Activated CD8-positive, alpha-beta T cell treated with anti-CD3 and anti-CD28 coated beads, Interleukin-2, amount 10 ng/mL, durations not matched to agents 7 days and 5 days (primary cell): ENCODE data around the gene STAC2. TPM values are rescaled to one million over a fixed set of nuclear protein-coding genes. Genes with fewer than 3 reads are reported as not detected.

ENCODE experiments used
- ATAC-seq: fragments of 150-1000 bp; cut with Tn5 transposase; one replicate; pipeline ENCODE4 v1.10.0; 2021; ENCODE audit warnings: moderate library complexity
- CTCF ChIA-PET: fragments of 350-600 bp; sonication (Branson Sonifier 250); formaldehyde crosslinking; loops from one replicate; lab custom pipeline; 2021; ENCODE audit warnings: antibody characterized with exemption; lab: Charles Lee
- POLR2A ChIA-PET: fragments of 350-600 bp; sonication (Branson Sonifier 250); formaldehyde crosslinking; loops from one replicate; lab custom pipeline; 2021; ENCODE audit warnings: antibody characterized with exemption; lab: Charles Lee
- DNase-seq: peaks from one replicate; pipeline ENCODE4 v3.0.0-alpha.2; 2020
- H3K27ac Mint-ChIP-seq: one replicate; pipeline ENCODE4 v1.8.0; 2021; ENCODE audit warnings: mild to moderate bottlenecking, mixed read lengths
- H3K27me3 Mint-ChIP-seq: one replicate; pipeline ENCODE4 v1.8.0; 2021; ENCODE audit warnings: low read depth, mixed read lengths
- H3K36me3 Mint-ChIP-seq: one replicate; pipeline ENCODE4 v1.8.0; 2021; ENCODE audit warnings: low read depth, mixed read lengths
- H3K4me1 Mint-ChIP-seq: one replicate; pipeline ENCODE4 v1.8.0; 2021; ENCODE audit warnings: low read depth, mixed read lengths
- H3K4me3 Mint-ChIP-seq: one replicate; pipeline ENCODE4 v1.8.0; 2021; ENCODE audit warnings: mild to moderate bottlenecking, mixed read lengths
- H3K9me3 Mint-ChIP-seq: one replicate; pipeline ENCODE4 v1.8.0; 2022; ENCODE audit warnings: mixed read lengths; ENCODE audit not compliant: insufficient read depth
- total RNA-seq, 2 experiments: library from RNA; stranded (reverse); gene quantifications; one replicate each; pipeline ENCODE4 v1.2.3, GENCODE V29; 2021

The STAC2 gene
- total RNA-seq, 2 experiments from 2014 or later, result not detected

DNA sequence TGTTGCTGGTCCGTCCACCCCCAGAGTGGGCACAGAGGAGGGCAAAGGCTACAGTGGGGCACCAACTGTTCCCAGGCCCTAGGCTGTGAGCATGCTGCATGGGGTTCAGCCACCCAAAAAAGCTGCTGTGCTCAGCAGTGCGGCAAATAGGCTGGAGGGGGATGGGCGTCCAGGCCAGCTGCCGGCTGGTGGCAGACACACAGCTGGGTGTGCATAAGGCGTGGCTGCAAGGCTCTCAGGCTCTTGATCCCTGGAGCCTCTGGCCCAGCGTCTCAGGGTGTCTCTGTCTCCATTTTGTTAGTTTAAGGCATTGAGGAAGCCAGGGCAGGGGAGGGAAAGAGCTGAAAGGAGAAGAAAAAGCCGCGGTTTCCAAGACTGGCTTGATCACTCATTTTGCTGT is 16.9 kb downstream of the STAC2 start:
- H3K4me1 Mint-ChIP-seq, result peaks cover 35% of the 10 kb centered on the region
- peaks cover 12% of the 10 kb centered on the region for H3K36me3 Mint-ChIP-seq
- POLR2A ChIA-PET, result interaction anchor here (0.9 to 1.8 kb wide), 3 partner anchors 9 to 30 kb away, joined by 3 to 9 read pairs (median 4); partner anchors contain the start of gene RPL19
- no peak overlapping the region for H3K27ac Mint-ChIP-seq
- ATAC-seq (no peak), DNase-seq (no peak)
- H3K9me3 Mint-ChIP-seq, result no peaks in the 10 kb centered on the region
- H3K27me3 Mint-ChIP-seq, result peaks cover 8% of the 10 kb centered on the region
- H3K4me3 Mint-ChIP-seq, result no peak overlapping the region
- CTCF ChIA-PET, result interaction anchor here (0.7 to 8.3 kb wide), 11 partner anchors 9 to 226 kb away, joined by 3 to 187 read pairs (median 5); partner anchors contain the start of genes PLXDC1 and RPL19

DNA sequence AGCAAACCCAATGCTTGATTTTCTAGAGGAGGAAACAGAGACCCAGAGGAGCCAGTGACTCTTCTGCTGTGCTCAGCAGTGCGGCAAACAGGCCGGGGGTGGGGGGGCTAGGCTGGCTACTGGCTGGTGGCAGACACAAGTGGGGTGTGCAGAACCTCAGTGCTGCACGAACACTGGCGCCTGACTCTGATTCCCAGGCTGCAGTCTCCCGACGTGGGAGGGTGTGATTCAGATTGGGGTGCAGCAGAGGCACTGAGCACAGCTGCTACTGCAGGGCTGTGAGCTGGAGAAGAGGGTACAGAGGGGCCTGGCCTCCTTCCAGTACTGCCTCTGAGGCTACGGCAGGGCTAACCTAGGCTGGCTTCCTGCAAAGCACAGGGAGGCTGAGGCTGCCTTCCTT is 17.6 kb downstream of the STAC2 start:
- no peak for ATAC-seq
- H3K9me3 Mint-ChIP-seq, result no peaks in the 10 kb centered on the region
- DNase-seq, result no peak
- peaks cover 8% of the 10 kb centered on the region for H3K27me3 Mint-ChIP-seq
- POLR2A ChIA-PET, result interaction anchor here (1.8 kb wide), 1 partner anchor 8 kb away, joined by 9 read pairs; the partner anchor contains the start of gene RPL19
- H3K36me3 Mint-ChIP-seq, result peaks cover 20% of the 10 kb centered on the region
- no peak overlapping the region for H3K27ac Mint-ChIP-seq
- no peak overlapping the region for H3K4me3 Mint-ChIP-seq
- CTCF ChIA-PET, result interaction anchor here (1.0 to 8.3 kb wide), 8 partner anchors 8 to 225 kb away, joined by 3 to 187 read pairs (median 8); partner anchors contain the start of gene RPL19
- peaks cover 39% of the 10 kb centered on the region for H3K4me1 Mint-ChIP-seq

DNA sequence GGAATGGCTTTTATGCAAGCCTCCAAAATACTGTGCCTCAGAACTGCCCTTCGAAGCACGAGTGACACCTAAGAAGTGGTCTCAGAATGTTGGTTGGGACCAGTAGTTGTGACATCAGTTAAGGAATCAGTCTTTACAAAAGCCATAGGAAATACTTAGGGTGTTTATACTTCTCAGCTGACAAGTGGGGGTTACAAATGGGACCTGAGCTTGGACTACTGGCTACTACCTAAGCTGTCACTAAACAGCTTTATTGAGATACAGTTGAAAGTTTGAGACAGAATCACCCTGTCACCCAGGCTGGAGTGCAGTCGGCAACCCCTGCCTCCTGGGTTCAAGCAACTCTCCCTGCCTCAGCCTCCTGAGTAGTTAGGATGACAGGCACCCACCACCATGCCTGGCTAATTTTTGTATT is 20.6 kb downstream of the STAC2 start:
- CTCF ChIA-PET, result interaction anchor here (1.3 to 8.3 kb wide), 4 partner anchors 27 to 414 kb away, joined by 3 to 187 read pairs (median 117); no protein-coding TSS in a partner anchor
- peaks cover 47% of the 10 kb centered on the region for H3K36me3 Mint-ChIP-seq
- ATAC-seq (no peak), DNase-seq (no peak)
- peaks cover 53% of the 10 kb centered on the region for H3K4me1 Mint-ChIP-seq
- no peak overlapping the region for H3K4me3 Mint-ChIP-seq
- H3K27ac Mint-ChIP-seq, result no peak overlapping the region
- POLR2A ChIA-PET, result interaction anchor here (1.3 kb wide), 1 partner anchor 25 kb away, joined by 3 read pairs; no protein-coding TSS in a partner anchor
- no peaks in the 10 kb centered on the region for H3K9me3 Mint-ChIP-seq
- H3K27me3 Mint-ChIP-seq, result peaks cover 1% of the 10 kb centered on the region

DNA sequence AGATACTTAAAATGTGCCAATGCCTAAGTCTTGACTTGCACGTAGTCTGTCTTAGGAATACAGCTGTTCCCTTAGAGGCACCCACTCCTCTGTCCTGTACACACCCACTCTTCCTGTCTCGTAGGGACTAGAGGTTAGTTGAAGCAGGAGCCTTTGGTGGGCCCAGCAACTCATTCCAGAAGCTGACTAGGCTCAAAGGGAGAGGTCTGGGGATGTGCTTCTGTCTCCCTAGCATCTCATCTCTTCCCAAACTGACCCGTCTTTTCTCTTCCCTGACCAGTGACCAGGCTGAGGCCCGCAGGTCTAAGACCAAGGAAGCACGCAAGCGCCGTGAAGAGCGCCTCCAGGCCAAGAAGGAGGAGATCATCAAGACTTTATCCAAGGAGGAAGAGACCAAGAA is 21.5 kb downstream of the STAC2 start:
- H3K4me3 Mint-ChIP-seq, result no peak overlapping the region
- H3K27ac Mint-ChIP-seq, result peak overlapping the region; percentile 58
- H3K27me3 Mint-ChIP-seq, result no peaks in the 10 kb centered on the region
- POLR2A ChIA-PET, result no interaction called here
- ATAC-seq, result no peak
- no peaks in the 10 kb centered on the region for H3K9me3 Mint-ChIP-seq
- peaks cover 47% of the 10 kb centered on the region for H3K36me3 Mint-ChIP-seq
- H3K4me1 Mint-ChIP-seq, result peaks cover 53% of the 10 kb centered on the region
- no peak for DNase-seq
- CTCF ChIA-PET, result interaction anchor here (1.4 to 8.3 kb wide), 4 partner anchors 9 to 41 kb away, joined by 3 to 187 read pairs (median 117); no protein-coding TSS in a partner anchor

DNA sequence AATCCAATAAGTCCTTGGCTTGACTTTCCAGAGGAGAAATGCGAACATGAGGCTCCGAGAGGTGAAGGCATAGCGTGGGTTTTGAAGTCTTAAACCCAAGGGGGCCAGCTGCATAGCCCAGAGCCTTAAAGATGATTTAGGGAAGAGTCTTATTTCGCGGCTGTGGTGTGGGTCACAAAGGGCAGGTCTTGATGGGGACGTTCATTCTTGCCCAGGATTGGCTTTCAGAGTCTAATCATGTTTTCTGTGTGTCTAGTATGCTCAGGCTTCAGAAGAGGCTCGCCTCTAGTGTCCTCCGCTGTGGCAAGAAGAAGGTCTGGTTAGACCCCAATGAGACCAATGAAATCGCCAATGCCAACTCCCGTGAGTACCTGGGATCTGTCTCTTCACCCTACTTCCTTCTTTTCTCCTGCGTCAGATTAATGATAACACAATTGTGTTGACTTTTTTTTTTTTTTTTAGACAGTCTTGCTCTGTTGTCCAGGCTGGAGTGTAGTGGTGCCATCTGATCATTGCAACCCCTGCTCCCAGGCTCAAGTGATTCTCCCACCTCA is 24.7 kb downstream of the STAC2 start:
- no peak for DNase-seq
- Mint-ChIP-seq H3K4me1 (peaks cover 51% of the 10 kb centered on the region), H3K4me3 (peak overlapping the region; percentile 99), H3K36me3 (peaks cover 47% of the 10 kb centered on the region), H3K9me3 (no peaks in the 10 kb centered on the region), H3K27ac (peak overlapping the region; percentile 97), H3K27me3 (no peaks in the 10 kb centered on the region)
- CTCF ChIA-PET, result interaction anchor here (1.0 to 4.0 kb wide), 6 partner anchors 31 to 47 kb away, joined by 3 to 31 read pairs (median 5); no protein-coding TSS in a partner anchor
- POLR2A ChIA-PET, result interaction anchor here (1.1 kb wide), 1 partner anchor 9 kb away, joined by 3 read pairs; no protein-coding TSS in a partner anchor
- ATAC-seq, result no peak

DNA sequence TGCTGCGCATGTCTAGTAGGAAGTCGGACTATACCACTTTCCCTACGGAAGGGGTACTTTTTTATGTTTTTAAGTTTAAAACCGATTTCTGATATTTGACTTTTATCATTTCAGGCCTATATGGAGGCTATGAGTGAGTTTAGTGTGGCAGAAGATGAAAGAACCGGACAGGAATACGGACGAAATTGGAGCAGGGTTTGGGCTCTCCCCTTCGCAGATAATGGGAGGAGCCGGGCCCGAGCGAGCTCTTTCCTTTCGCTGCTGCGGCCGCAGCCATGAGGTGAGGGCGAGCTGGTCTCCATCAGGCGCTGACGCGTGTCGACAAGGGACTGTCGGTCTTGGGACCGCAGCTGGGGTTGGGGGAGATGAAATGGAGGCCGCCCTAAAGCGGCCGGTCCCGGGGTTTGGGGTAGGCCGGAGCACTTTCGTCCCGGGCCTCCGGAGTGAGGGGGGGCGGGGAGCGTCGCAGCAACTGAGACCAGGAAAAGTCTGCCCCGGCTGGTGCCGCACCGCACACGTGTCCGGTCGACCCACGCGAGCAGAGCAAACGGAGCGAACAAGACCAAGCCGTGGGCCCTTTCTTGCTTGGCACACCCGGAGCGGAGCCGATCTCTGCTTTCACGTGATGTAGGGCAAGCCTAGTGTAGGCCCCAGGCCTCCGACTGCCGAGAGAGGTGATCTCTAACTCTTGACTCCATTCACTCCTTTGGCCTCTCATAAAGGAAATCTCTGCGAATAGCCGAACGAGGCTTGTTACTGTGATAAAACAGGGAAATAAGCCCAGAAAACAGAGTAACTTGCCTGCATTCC is 25.5 kb downstream of the STAC2 start, which contains the start of gene RPL19:
Gene RPL19 (plus strand): TSS at position 214 of the 810 bp plus-strand sequence. CDS start 62 bp downstream, at position 276.
- peak within 1 kb of the TSS; percentile 97 for H3K27ac Mint-ChIP-seq
- H3K4me3 Mint-ChIP-seq, result peak within 1 kb of the TSS; percentile 99
- H3K27me3 Mint-ChIP-seq, result no peaks in the 10 kb centered on the region
- ChIA-PET POLR2A (interaction anchor here (0.6 to 1.9 kb wide), 21 partner anchors 8 to 472 kb away, joined by 3 to 13 read pairs (median 4); partner anchors contain the start of genes CDK12, LASP1NB and RPL23), CTCF (interaction anchor here (1.1 to 6.9 kb wide), 14 partner anchors 9 to 434 kb away, joined by 3 to 50 read pairs (median 9); no protein-coding TSS in a partner anchor)
- ATAC-seq, result peak; percentile 73
- H3K9me3 Mint-ChIP-seq, result no peaks in the 10 kb centered on the region
- H3K36me3 Mint-ChIP-seq, result peaks cover 47% of the 10 kb centered on the region
- DNase-seq, result peak; percentile 86
- peaks cover 58% of the 10 kb centered on the region for H3K4me1 Mint-ChIP-seq

DNA sequence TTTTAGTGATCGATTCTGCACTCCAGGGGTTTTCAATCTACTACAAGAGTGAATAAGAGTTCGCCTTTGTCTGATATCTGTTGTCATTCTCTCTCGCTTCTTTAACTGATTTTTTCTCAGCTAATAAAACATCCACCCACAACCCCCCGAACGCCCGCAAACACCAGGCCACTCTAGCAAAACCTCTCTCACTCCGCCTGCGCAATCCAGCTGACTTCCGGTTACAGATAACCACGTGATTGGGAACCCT is 26.0 kb downstream of the STAC2 start:
- Mint-ChIP-seq H3K4me3 (peak overlapping the region; percentile 99), H3K9me3 (no peaks in the 10 kb centered on the region), H3K27me3 (no peaks in the 10 kb centered on the region), H3K27ac (peak overlapping the region; percentile 97), H3K36me3 (peaks cover 43% of the 10 kb centered on the region), H3K4me1 (peaks cover 63% of the 10 kb centered on the region)
- ChIA-PET CTCF (interaction anchor here (1.1 to 6.9 kb wide), 14 partner anchors 9 to 435 kb away, joined by 3 to 50 read pairs (median 9); no protein-coding TSS in a partner anchor), POLR2A (interaction anchor here (0.6 to 1.9 kb wide), 21 partner anchors 9 to 471 kb away, joined by 3 to 13 read pairs (median 4); partner anchors contain the start of genes CDK12, LASP1NB and RPL23)
- peak; percentile 57 for ATAC-seq
- DNase-seq, result peak; percentile 94

DNA sequence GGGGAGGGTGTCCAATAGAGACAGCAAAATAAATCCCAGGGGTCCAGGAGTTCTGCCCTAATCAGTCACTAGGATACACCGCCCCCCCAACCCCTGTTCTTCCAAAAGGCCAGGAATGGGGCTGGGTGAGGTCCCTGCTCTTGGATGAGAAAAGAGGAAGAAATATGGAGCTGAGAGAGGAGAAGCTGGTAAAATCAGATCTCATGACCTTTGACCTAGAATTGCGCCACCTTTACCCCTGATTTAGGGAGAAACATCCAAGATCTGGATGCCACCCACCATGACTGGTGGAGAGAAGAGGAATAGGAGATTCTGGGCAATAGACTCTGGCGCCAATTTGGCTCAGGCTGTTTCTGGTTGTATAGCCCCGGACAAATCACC is 27.6 kb downstream of the STAC2 start:
- Mint-ChIP-seq H3K4me1 (peaks cover 68% of the 10 kb centered on the region), H3K9me3 (no peaks in the 10 kb centered on the region), H3K4me3 (peak overlapping the region; percentile 99), H3K27ac (peak overlapping the region; percentile 97), H3K36me3 (peaks cover 32% of the 10 kb centered on the region), H3K27me3 (no peaks in the 10 kb centered on the region)
- ATAC-seq (no peak), DNase-seq (no peak)
- POLR2A ChIA-PET, result no interaction called here
- CTCF ChIA-PET, result interaction anchor here (1.1 to 6.9 kb wide), 4 partner anchors 23 to 46 kb away, joined by 3 to 50 read pairs (median 19); no protein-coding TSS in a partner anchor

DNA sequence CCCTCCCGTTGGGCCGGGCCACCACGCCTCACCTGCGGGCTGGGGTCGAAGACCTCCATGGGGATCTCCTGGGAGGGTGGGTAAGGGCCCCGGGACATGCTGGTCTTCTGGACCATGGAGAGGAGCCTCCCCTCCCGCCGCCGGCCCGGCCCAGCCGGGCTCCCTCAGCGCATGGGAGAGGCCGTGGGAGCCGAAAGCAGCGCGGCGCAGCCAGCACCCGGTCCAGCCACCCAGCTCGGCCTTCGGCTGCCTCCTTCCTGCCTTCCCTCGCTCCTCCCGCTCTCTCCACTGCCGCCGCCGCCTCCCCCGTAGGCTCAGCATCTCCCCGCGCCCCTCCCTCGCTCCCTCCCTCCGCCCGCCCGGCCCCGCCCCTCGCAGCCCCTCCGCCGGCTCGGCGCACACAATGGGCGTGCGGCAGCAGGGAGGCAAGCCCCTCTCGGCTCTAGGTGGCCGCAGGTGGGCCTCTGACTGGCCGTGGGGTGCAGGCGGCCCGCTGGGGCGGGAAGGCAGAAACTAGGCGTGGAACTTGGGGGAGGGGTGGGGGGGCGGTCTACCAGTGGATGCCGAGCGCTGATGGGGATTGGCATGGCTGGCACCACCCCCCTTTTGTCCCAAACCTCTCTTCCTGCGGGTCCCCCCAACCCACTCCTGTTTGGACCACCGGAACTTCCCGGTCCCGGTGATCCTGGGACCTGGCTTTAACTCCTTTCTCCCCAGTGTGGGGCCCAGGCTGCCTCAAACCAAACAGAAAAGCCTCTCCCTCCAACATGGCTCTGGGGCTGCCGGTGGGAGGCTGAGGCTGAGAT is 28.2 kb downstream of the STAC2 start, which contains the start of gene CACNB1:
Gene CACNB1 (minus strand): TSS at position 290 of the 806 bp plus-strand sequence. CDS start 174 bp downstream, at position 116.
- H3K4me1 Mint-ChIP-seq, result peaks cover 67% of the 10 kb centered on the region
- H3K36me3 Mint-ChIP-seq, result peaks cover 33% of the 10 kb centered on the region
- H3K9me3 Mint-ChIP-seq, result no peaks in the 10 kb centered on the region
- ChIA-PET CTCF (interaction anchor here (0.6 to 6.9 kb wide), 4 partner anchors 23 to 556 kb away, joined by 3 to 50 read pairs (median 19); no protein-coding TSS in a partner anchor), POLR2A (no interaction called here)
- peak; percentile 67 for ATAC-seq
- no peaks in the 10 kb centered on the region for H3K27me3 Mint-ChIP-seq
- H3K4me3 Mint-ChIP-seq, result peak within 1 kb of the TSS; percentile 99
- peak; percentile 79 for DNase-seq
- H3K27ac Mint-ChIP-seq, result peak within 1 kb of the TSS; percentile 97

DNA sequence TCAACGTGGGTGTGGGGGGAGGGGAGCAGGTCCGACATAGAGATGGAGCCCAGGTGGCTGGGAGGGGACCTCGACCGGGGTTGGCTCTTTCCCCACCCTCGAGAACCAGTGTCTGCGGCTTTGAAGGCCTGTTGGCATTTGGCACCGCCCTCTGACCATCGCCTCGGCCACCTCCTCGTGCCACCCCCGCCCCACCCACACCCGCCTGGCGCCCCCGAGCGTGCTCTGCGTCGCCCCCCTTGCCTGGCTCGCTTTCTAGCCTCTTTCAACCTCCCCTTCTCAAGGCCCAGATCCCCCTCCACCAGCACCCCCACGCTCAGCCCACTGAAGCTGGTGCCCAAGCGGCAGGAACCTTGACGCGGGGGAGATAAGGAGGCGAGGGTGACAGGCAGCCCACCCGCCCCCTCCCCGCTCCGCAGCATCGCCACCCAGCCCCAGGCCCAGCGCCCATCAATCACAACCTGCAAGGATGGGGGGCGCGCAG is 28.9 kb downstream of the STAC2 start:
- no peaks in the 10 kb centered on the region for H3K9me3 Mint-ChIP-seq
- H3K36me3 Mint-ChIP-seq, result peaks cover 31% of the 10 kb centered on the region
- H3K4me3 Mint-ChIP-seq, result peak overlapping the region; percentile 99
- POLR2A ChIA-PET, result no interaction called here
- peaks cover 60% of the 10 kb centered on the region for H3K4me1 Mint-ChIP-seq
- ATAC-seq (no peak), DNase-seq (no peak)
- H3K27me3 Mint-ChIP-seq, result no peaks in the 10 kb centered on the region
- H3K27ac Mint-ChIP-seq, result peak overlapping the region; percentile 71
- CTCF ChIA-PET, result interaction anchor here (0.6 to 6.9 kb wide), 4 partner anchors 10 to 557 kb away, joined by 3 to 50 read pairs (median 15); no protein-coding TSS in a partner anchor
